ENCODE measurements around the gene ERFE.

DNA sequence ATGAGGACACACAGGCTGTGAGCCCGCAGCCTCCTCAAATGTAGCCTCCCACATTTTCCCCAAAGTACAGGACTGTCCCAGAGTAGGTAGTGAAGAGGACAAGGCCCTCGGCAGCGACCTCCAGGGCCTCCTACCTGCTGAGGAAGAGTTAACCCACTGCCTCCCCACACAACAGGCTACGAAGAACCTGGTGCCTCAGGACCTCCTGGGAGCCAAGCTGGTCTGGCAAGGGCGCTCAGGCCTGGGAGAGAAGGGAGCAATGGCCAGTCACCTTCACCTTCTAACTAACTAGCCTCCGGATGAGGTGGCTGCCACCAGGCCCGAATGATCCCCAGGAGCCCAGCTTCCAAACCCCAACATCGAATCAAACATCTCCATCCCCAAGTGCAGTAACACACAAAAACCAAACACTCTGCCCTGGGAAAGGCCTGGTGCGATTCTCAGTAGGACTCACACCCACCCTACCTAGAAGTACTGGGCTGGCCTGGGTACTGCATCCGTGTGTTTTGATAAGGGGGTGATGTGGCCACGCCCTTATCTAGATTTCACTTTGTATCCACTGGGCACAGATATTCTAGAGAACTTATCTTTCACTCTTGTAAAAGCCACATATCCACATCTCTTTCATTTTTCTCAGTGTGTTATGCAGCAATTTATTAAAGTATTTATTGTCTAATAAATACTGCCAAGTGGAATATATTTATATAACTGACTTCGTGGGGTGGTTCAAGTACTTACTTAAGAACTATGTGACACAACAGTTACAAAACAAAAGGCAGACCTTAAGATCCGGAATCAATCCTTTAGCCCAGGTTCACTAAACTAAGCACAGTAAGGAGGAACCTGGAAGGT, 9.7 kb downstream of the ERFE start:
- TF ChIP-seq, protein P1, sequence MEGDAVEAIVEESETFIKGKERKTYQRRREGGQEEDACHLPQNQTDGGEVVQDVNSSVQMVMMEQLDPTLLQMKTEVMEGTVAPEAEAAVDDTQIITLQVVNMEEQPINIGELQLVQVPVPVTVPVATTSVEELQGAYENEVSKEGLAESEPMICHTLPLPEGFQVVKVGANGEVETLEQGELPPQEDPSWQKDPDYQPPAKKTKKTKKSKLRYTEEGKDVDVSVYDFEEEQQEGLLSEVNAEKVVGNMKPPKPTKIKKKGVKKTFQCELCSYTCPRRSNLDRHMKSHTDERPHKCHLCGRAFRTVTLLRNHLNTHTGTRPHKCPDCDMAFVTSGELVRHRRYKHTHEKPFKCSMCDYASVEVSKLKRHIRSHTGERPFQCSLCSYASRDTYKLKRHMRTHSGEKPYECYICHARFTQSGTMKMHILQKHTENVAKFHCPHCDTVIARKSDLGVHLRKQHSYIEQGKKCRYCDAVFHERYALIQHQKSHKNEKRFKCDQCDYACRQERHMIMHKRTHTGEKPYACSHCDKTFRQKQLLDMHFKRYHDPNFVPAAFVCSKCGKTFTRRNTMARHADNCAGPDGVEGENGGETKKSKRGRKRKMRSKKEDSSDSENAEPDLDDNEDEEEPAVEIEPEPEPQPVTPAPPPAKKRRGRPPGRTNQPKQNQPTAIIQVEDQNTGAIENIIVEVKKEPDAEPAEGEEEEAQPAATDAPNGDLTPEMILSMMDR (IDR thresholded peaks at IDR 0.05; ENCODE audit: extremely low read depth in 1 of 2, insufficient read depth in 1 of 2, low read depth in 1 of 2, low read length in 2 of 2) = no peak
- TF ChIP-seq POLR2AphosphoS5 (IDR thresholded peaks at IDR 0.05; ENCODE audit: insufficient read depth, low read depth, low read length) (no peak), POLR2A (IDR thresholded peaks at IDR 0.05; ENCODE audit: low read depth, low read length) (no peak), EZH2 (IDR thresholded peaks at IDR 0.05; ENCODE audit: borderline replicate concordance, low read depth, low read length, severe bottlenecking) (no peak), MYC (IDR thresholded peaks at IDR 0.05; ENCODE audit: low read depth, low read length) (no peak)
- TF ChIP-seq, protein P2, sequence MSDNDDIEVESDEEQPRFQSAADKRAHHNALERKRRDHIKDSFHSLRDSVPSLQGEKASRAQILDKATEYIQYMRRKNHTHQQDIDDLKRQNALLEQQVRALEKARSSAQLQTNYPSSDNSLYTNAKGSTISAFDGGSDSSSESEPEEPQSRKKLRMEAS (IDR thresholded peaks at IDR 0.05; ENCODE audit: insufficient read depth, insufficient read length) = no peak

Measured in endothelial cell of umbilical vein (primary cell).